ENCODE data around the gene ELN.

- no peak for TF ChIP-seq POLR2A (IDR thresholded peaks at IDR 0.05; ENCODE audit: low read depth, low read length)
- no peak for TF ChIP-seq TAF1 (IDR thresholded peaks at IDR 0.05; ENCODE audit: low read depth, low read length)
- TF ChIP-seq POLR2AphosphoS5 (IDR thresholded peaks at IDR 0.05; ENCODE audit: low read depth, low read length): no peak
- TF ChIP-seq SPI1 (IDR thresholded peaks at IDR 0.05; ENCODE audit: low read depth, low read length): no peak
These were observed 24.4 kb upstream of the ELN start for GRCh38 chr7:74003621-74004020.
